GM06990 (cell line): ENCODE measurements around the gene RGR.

Source experiments
- DNase-seq: peaks from one replicate; pipeline ENCODE4 v3.0.0-alpha.2; 2011; ENCODE audit not compliant: insufficient read length; ENCODE audit errors: extremely low read depth
- H3K27me3 ChIP-seq: replicated peaks from 2 replicates; pipeline ENCODE4 v1.6.0; 2011; ENCODE audit warnings: low read length; ENCODE audit not compliant: control insufficient read depth, insufficient read depth
- H3K36me3 ChIP-seq: 2 replicates; pipeline ENCODE4 v1.5.1; 2011; ENCODE audit warnings: low read length; ENCODE audit not compliant: control insufficient read depth, insufficient read depth
- H3K4me3 ChIP-seq: replicated peaks from 2 replicates; pipeline ENCODE4 v1.5.1; 2011; ENCODE audit warnings: low read depth, mild to moderate bottlenecking, control low read depth, low read length
- CTCF ChIP-seq: IDR thresholded peaks from 2 replicates; pipeline ENCODE4 v1.5.1; 2011; ENCODE audit warnings: low read length, control low read depth, mild to moderate bottlenecking, inconsistent platforms; ENCODE audit not compliant: insufficient read depth, poor library complexity, severe bottlenecking

RGR gene

GRCh38 chr10:84213076-84213475 is 31.8 kb upstream of the RGR start:
- peaks cover 1% of the 10 kb centered on the region; the same call in 1 of the 2 replicates for H3K27me3 ChIP-seq
- TF ChIP-seq CTCF, result no peak
- H3K36me3 ChIP-seq, result no peaks in the 10 kb centered on the region
- DNase-seq, result no peak
- H3K4me3 ChIP-seq, result no peak overlapping the region

GRCh38 chr10:84214046-84214572 is 30.7 kb upstream of the RGR start:
- Histone ChIP-seq H3K4me3 (peak overlapping the region; percentile 53), H3K27me3 (no peaks in the 10 kb centered on the region; the same call in 1 of the 2 replicates), H3K36me3 (no peaks in the 10 kb centered on the region)
- no peak for DNase-seq
- peak; percentile 18 for TF ChIP-seq CTCF

GRCh38 chr10:84214612-84215235 is 30.1 kb upstream of the RGR start:
- Histone ChIP-seq H3K27me3 (no peaks in the 10 kb centered on the region; the same call in 1 of the 2 replicates), H3K4me3 (peak overlapping the region; percentile 53), H3K36me3 (no peaks in the 10 kb centered on the region)
- TF ChIP-seq CTCF, result peak; percentile 84
- DNase-seq, result no peak

- Histone ChIP-seq H3K36me3 (no peaks in the 10 kb centered on the region), H3K4me3 (no peak overlapping the region), H3K27me3 (no peaks in the 10 kb centered on the region; the same call in 1 of the 2 replicates)
- no peak for TF ChIP-seq CTCF
- DNase-seq, result no peak
Observed at GRCh38 chr10:84216834-84217233, 28.0 kb upstream of the RGR start.

GRCh38 chr10:84217746-84218145 is 27.1 kb upstream of the RGR start:
- no peak for TF ChIP-seq CTCF
- H3K4me3 ChIP-seq, result no peak overlapping the region
- H3K27me3 ChIP-seq, result no peaks in the 10 kb centered on the region; the same call in 1 of the 2 replicates

GRCh38 chr10:84221916-84222315 is 22.9 kb upstream of the RGR start:
- Histone ChIP-seq H3K27me3 (no peaks in the 10 kb centered on the region; the same call in 1 of the 2 replicates), H3K4me3 (no peak overlapping the region), H3K36me3 (no peaks in the 10 kb centered on the region)
- DNase-seq, result no peak
- TF ChIP-seq CTCF, result no peak

More at GRCh38 chr10:84217746-84218145, 27.1 kb upstream of the RGR start:
- no peak for DNase-seq
- no peaks in the 10 kb centered on the region for H3K36me3 ChIP-seq
